ENCODE data around the gene IRF4. TPM values are rescaled to one million over a fixed set of nuclear protein-coding genes. Genes with fewer than 3 reads are reported as not detected.

The IRF4 gene
- polyA plus RNA-seq, 3 donors: 0.11 to 0.30 (median 0.24) TPM

- DNase-seq (ENCODE audit: extremely low read depth in 1 of 11, low read depth in 9 of 11, low spot score in 4 of 11): no peak
Observed at GRCh38 chr6:447381-448165, 56.0 kb downstream of the IRF4 start.

DNA sequence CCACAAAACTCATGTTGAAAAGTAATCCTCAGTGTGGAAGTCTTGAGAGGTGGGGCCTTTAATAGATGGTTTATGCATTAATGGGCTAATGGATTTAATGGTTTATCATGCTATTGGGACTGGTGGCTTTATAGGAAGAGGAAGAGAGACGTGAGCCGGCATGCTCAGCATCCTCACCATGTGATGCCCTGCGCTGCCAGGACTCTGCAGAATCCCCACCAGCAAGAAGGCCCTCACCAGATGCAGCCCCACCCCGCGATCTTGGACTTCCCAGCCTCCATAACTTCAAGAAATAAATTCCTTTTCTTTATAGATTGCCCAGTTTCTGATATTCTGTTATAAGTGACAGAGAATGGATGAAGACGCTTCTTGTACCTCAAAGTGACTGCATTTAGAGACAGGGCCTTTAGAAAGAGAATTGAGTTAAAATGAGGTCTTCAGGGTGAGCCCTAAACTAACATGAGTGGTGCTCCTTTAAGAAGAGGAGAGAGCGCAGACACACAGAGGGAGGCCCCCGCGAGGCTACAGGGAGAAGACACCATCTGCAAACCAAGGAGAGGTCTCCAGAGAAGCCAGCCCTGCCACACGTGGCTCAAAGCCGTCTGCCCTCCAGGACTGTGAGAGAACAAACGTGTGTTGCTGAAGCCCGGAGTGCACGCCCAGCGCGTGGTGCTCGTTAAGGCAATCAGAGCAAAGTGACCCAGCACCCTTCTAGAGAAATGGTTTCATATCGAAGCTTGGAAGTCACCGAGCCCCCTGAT, 56.9 kb downstream of the IRF4 start:
- no peak for DNase-seq (ENCODE audit: extremely low read depth in 1 of 11, low read depth in 9 of 11, low spot score in 4 of 11)

GRCh38 chr6:449057-449430, 57.5 kb downstream of the IRF4 start:
- DNase-seq (ENCODE audit: extremely low read depth in 1 of 11, low read depth in 9 of 11, low spot score in 4 of 11): no peak

DNA sequence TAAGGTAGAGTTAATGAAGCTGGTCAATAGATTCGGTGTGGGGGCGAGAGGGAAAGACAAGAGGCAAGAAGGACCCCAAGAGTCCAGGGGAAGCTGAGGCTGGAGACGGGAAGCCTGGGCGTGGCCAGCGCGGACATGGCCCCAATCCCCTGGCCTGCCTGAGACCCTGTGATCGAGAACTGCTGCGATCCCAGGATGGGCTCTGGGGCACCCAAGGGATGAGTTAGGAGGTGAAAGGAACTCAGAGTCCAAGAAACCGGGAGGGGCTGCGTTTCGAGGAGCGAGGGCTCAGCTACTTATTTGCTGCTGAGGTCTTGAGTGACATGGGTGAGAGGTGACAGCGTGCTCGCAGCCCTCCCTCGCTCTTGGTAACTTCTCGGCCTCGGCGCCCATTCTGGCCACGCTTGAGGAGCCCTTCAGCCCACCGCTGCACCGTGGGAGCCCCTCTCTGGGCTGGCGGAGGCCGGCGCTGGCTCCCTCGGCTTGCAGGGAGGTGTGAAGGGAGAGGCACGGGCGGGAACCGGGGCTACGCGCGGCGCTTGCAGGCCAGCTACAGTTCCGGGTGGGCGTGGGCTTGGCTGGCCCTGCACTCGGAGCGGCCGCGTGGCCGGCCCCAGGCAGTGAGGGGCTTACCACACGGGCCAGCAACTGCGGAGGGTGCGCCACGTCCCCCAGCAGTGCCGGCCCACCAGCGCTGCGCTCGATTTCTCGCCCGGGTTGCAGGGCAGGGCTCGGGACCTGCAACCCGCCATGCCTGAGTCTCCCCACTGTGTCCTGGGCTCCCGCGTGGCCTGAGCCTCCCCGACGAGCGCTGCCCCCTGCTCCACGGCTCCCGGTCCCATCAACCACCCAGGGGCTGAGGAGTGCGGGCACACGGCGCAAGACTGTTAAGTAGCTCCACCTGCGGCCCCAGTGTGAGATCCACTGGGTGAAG, 58.2 kb downstream of the IRF4 start:
- DNase-seq (ENCODE audit: extremely low read depth in 1 of 11, low read depth in 9 of 11, low spot score in 4 of 11): no peak

GRCh38 chr6:451336-451735, 59.8 kb downstream of the IRF4 start:
- no peak for DNase-seq (ENCODE audit: extremely low read depth in 1 of 11, low read depth in 9 of 11, low spot score in 4 of 11)

GRCh38 chr6:451847-452246, 60.3 kb downstream of the IRF4 start:
- DNase-seq (ENCODE audit: extremely low read depth in 1 of 11, low read depth in 9 of 11, low spot score in 4 of 11): no peak

- DNase-seq (ENCODE audit: extremely low read depth in 1 of 11, low read depth in 9 of 11, low spot score in 4 of 11): no peak
Observed at GRCh38 chr6:452301-453067, 60.9 kb downstream of the IRF4 start.

- no peak for DNase-seq (ENCODE audit: extremely low read depth in 1 of 11, low read depth in 9 of 11, low spot score in 4 of 11)
Observed at GRCh38 chr6:453152-453551, 61.6 kb downstream of the IRF4 start.

GRCh38 chr6:454148-454991, 62.8 kb downstream of the IRF4 start:
- DNase-seq (ENCODE audit: extremely low read depth in 1 of 11, low read depth in 9 of 11, low spot score in 4 of 11): no peak

- no peak for DNase-seq (ENCODE audit: extremely low read depth in 1 of 11, low read depth in 9 of 11, low spot score in 4 of 11)
Observed at GRCh38 chr6:455006-455585, 63.5 kb downstream of the IRF4 start.

DNA sequence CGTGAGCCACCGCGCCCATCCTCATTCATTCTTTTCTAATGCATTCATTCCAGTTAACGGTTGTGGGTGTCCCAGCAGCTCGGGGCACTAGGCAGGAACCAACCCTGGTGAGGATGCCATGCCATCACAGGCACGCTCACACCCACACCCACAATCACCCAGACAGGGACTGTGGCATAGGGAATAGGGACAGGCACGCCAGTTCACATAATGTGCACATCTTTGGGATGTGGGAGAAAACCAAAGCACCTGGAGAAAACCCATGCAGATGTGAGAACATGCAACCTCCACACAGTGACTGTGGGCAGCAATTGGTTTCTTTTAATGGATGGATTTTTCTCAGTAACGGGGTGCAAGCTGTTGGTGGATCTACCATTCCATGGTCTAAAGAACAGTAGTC, 64.3 kb downstream of the IRF4 start:
- DNase-seq (ENCODE audit: extremely low read depth in 1 of 11, low read depth in 9 of 11, low spot score in 4 of 11): no peak

GRCh38 chr6:456358-456867, 64.9 kb downstream of the IRF4 start:
- no peak for DNase-seq (ENCODE audit: extremely low read depth in 1 of 11, low read depth in 9 of 11, low spot score in 4 of 11)

- DNase-seq (ENCODE audit: extremely low read depth in 1 of 11, low read depth in 9 of 11, low spot score in 4 of 11): no peak
Observed at GRCh38 chr6:456887-457286, 65.3 kb downstream of the IRF4 start.

Other genes with a start within 250 kb of the IRF4 start
- gene DUSP22, start 99.3 kb upstream of the IRF4 start, polyA plus RNA-seq (ENCODE audit: insufficient read length in 3 of 3): 10 to 100 TPM; 21.5 to 23.2 (median 22.7) TPM

All from renal cortex interstitium (tissue), 11 donors.